Caki2 (cell line): Measurements from ENCODE around the gene ERC2. TPM values are rescaled to one million over a fixed set of nuclear protein-coding genes. Genes with fewer than 3 reads are reported as not detected.
"Not testable (repeated sequence)": the region's sequence is repeated elsewhere in the genome, so short reads cannot be mapped to it uniquely, and the experiment has no call there.

Experiments used
- DNase-seq: peaks from one replicate; pipeline ENCODE4 v3.0.0-alpha.2; 2015; ENCODE audit warnings: low read depth
- in situ Hi-C: cut with HindIII; loops from 2 replicates; pipeline ENCODE4 v1.10.0; 2016; ENCODE audit warnings: low sequenced_read_pairs, low pct_unique_long_range_greater_than_20kb, mixed read lengths
- total RNA-seq: library from RNA; depleted of rRNA; stranded (reverse); fragments of >200 nt; shearing (Covaris generic); gene quantifications from 2 replicates; pipeline ENCODE4 v1.2.3, GENCODE V29; 2014; ENCODE audit warnings: low replicate concordance

The ERC2 gene
- total RNA-seq, 1 experiment from 2014 or later, result not detected

DNA sequence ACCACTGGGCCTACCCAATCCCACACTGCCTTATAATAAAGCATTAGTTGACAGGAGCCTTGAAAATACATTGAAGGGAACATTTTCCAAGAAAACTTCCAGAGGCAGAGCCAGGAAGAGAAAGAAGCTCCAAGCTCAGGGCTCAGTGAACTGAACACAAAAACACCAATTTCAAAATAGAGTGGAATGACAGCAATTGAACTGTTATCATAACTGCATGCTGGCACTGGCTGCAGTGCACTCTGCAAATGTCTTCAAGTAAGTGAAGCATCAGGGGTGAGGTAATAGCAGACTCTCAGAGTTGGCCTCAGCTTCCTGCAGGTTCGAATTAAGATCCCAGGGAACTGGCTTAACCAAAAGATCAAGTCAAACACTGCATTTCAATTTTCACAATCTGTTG, 593.2 kb downstream of the ERC2 start:
- in situ Hi-C loops, result no loop called here
- no peak for DNase-seq

DNA sequence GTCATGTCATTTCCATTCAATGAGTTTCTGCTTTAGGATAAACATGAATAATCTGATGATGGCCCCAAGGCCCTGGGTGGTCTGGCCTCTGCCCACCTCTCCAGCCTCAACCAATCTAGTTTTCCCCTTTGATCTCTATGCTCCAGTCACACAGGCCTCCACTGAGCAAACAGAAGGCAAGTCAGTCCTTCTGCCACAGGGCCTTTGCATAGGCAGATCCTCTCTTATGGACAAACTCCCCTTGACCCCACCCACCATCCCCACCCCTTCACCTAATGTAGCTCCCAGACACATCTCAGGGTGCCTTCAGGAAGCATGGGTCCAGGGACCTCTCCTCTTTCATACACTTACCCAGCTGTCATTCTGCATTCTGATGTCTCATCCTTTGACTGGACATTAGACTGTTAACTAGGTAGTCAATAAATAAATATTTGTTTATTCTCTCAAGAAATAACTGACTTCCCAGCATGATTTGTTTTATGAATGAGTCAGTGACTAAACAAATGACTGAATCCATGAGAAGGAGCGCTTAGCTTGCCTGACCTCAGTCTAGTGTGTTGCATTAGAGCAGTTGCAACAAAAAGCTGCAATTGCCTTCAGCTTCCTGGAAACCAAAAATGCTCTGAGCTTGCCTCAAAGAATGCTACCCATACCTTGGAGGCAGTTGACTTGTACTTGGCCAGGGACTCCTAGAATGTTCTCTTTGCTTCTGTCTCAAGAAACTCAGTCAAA, 594.6 kb downstream of the ERC2 start:
- in situ Hi-C loops, result no loop called here
- DNase-seq, result no peak

DNA sequence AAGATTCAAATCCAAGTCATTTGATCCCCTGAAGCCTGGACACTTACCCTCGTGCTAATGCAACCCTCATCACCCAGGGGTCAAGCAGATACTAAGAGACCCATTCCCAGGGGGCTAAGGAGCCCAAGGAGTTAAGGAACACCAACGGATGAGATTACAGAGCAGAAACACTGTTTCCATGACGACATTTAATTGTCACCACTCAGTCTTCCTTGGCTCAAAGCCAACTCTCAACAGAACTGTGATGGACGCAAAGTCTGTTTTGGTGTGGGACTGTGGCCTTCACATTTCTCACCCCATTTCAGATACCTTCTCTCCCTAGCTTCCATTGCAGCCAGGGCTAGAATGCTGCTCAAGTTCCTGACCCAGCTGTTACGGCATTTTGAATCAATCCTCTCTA, 597.7 kb downstream of the ERC2 start:
- in situ Hi-C loops, result no loop called here
- no peak for DNase-seq

DNA sequence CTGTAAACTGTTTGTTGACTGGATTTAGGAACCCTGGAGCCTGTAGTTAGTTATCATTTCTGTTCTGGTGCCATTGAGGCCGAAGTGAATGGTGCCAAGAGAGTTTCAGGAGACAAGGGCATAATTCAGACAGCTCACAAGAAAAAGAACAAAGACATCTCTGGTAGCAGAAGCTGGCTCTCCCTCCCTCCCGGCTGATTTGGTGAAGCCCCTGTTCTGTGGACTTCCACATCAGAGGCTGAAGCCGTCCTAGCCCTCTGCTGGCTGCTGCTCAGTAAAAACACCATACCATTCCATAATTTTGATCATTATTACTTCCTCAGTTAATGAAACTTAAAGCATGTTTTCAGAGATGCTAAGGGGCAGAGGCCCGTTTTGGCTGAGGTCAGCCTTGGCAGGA, 599.9 kb downstream of the ERC2 start:
- in situ Hi-C loops, result no loop called here
- DNase-seq, result no peak

GRCh38 chr3:55863028-55863427, 605.2 kb downstream of the ERC2 start:
- in situ Hi-C loops, result no loop called here
- DNase-seq, result no peak

DNA sequence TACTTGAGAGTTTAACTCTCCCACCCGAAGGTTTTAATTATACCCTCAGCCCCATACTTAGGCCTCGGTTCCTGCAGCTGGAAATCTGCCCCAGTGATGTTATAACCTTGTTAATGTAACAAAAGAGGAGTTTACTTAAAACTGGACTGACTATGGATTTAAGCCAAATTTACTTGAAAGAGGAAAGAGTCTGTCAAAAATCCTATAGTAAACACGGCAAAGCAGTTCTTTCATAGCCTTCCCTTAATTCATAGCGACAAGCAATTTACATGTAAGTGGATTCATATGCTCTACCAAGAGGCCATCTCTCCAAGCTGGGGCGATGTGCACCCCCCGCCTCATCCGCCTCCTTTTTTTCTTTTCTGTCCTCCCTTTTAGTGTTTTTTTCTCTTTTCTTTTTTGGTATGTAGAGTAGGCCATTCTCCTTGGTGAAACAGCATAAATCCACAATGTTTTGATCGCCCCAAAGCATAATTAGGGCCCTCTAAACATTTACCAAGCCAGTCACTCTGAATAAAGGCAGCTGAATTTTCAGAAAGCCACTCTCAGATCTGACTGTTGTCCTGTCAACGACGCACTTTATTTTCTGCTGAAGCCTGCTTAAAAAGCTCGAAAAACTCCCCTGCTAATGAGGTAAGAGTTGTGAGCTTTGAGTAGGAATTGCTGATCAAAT, 608.1 kb downstream of the ERC2 start:
- in situ Hi-C loops, result no loop called here
- DNase-seq, result no peak

DNA sequence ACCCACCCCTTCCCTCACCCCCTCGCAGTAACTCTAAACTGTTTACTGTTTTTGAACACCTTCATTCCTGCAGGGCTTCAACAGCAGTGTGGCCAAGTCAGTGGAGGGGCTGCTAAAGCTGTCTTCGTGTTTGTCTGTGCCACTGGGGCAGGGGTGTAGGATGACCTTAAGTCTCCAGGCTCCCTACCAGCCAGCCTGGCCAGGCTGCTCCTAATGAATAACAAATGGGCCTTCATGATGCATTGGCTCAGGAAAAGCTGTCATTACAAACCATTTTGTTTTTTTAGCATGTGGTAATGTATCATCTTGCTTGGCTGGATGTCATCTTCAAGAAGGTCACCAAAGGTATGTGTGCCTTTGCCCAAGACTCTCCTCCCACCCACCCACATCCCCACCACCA, 609.0 kb downstream of the ERC2 start:
- in situ Hi-C loops, result no loop called here

DNA sequence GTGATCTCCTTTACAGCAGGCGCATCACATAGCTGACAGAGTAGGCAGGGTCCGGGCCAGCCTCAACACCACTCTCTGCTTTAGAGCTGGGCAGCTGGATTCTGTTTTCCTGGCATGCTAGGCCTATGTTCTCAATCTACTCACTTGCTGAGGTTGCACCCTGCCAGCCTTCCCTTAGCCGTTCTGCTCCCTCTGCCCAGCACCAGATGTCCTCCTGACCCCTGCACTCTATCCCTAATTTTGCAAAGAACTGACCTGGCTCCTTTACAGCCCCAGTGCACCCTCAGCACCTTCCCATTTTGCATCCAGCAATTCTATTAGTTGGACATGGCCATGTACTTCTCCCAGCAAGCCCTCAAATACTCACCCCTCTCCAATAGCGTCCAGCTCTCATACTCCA, 609.5 kb downstream of the ERC2 start:
- DNase-seq, result no peak
- in situ Hi-C loops, result no loop called here

More for the DNA sequence above, 609.0 kb downstream of the ERC2 start:
- DNase-seq, result no peak

- in situ Hi-C loops, result no loop called here
- DNase-seq, result no peak
Measured at GRCh38 chr3:55858302-55858701, 610.0 kb downstream of the ERC2 start.

DNA sequence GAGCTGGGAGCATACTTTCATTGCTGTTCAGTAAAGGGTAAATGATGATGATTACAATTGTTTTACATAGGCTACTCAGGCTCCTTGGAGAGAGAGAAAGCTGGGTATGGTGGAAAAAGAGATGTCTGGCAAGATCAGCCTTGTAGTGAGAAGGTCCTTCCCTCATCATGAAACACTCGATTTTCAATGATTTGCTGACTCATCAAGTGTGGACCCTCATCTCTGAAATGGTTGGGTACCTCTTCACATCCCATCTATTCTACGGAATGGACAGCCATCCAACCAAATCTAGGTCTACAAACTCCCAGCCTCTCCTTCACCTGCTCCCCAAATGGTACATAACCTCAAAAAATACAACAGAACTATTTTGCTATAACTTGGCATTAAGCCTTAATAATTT, 610.6 kb downstream of the ERC2 start:
- DNase-seq, result no peak
- in situ Hi-C loops, result no loop called here

- DNase-seq, result no peak
- in situ Hi-C loops, result no loop called here
Measured at GRCh38 chr3:55855311-55855710, 613.0 kb downstream of the ERC2 start.

DNA sequence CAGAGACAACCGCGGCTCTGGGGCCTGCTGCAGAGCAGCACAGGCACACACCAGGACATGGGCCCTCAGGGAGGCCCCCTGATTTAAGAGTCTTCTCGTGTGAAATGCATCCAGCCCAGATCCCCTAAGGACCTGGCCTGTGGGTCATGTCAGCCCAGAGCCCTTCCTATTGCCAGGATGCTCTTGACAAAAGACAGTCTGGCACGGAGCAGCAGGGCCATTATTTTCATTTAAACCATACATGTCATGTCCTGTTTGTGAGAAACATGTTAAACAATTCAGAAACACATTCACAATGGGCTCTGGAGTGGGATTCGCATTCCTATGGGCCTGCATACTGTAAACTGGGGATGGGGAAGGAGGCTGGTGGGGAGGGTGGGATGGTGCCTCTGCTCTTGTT, 613.8 kb downstream of the ERC2 start:
- in situ Hi-C loops, result no loop called here
- no peak for DNase-seq

DNA sequence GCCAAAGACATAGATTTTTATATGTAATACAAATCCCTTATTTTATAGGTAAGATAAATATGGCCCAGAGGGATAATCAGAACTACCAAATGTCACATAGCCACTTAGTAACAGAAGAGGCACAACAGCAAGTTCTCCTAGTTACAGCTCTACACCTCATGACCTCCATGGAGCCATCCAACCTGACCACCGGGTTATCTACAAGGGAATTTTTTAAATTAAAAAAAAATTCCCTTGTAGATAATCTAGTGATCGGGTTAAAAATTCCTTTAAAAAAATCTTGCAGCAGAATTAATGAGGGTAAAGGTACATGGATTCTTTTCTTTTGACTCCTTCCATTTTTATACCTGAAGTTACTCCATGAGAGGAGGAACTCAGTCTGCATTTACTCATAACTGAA, 615.9 kb downstream of the ERC2 start:
- in situ Hi-C loops, result no loop called here
- DNase-seq, result no peak

DNA sequence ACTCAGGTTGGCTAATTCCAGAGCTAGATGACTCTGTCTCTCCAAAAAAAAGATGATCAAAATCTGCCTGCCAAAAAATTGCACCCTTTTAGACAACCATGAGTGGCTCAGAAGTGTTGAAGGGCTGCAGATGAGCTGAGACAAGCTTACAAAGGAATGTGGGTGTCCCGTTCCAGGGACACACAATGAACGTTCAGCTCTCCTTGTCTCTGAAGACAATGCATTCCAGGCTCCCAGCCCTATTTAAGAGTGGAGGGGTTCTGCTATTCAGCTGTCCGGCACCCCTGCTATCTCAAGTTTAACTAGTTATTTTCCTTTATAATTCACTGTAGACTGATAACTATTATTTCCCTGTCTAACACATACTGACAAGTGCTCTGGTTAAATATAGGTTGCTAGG, 626.1 kb downstream of the ERC2 start:
- in situ Hi-C loops, result no loop called here
- DNase-seq, result no peak

GRCh38 chr3:55831876-55832275, 636.4 kb downstream of the ERC2 start:
- DNase-seq, in situ Hi-C loops: not testable (repeated sequence)

- no peak for DNase-seq
- in situ Hi-C loops, result no loop called here
Measured at GRCh38 chr3:55828712-55829111, 639.6 kb downstream of the ERC2 start.

DNA sequence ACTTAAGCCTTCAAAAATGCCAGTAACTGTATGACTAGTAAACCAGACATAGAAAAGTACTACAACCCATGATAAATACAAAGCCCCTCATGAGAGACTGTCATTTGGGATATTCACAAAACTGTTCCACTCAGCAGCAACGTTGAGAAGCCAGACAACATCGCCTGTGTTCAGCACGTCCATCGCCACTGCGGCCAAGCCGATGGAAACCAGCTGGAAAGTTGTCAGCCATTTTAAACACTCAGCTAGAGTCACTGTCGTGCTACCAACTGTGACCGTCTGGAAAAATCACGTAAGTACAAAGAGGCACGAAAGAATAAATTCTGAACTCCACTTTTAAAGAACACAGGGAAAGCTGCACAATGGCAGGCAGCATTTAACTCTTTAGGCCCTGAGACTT, 640.5 kb downstream of the ERC2 start:
- in situ Hi-C loops, result no loop called here
- no peak for DNase-seq

DNA sequence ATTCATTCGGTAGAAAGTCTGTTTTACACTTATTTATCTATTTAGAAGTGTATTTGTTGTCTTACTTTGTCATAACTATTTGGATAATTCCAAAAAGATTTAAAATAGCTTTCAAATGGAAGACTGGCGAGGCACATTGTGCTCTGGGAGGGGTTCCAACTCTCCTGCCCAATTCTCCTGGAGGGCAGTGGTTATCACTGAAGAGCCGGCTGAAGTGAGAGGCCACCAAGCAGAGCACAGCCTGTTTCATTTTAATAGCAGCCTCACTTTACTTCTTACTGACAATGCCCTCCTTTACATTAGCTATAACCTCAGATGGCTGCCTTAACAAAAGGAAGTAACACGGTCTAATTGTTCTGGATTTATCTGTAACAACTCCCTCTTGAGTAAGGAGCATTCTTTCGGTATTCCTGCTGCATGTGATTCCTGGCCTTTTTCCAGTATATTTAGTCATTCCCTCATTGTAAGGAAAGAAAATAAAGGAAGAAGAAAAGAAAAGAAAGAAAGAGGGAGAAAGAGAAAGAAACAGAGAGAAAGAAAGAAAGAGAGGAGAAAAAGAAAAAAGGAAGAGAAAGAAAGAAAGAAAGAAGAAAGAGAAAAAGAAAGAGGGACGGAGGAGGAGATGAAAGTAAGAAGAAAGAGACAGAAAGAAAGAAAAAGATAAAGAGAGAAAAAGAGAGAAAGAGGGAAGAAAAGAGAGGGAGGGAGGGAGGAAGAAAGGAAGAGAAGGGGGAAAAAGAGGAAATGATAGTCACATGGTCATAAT, 641.4 kb downstream of the ERC2 start:
- DNase-seq, result no peak
- in situ Hi-C loops, result no loop called here

- no peak for DNase-seq
- in situ Hi-C loops, result no loop called here
Measured at GRCh38 chr3:55826097-55826496, 642.2 kb downstream of the ERC2 start.
